GF-D8 (cell line): ENCODE data around the gene GULP1.
"Not testable (repeated sequence)": the region's sequence is repeated elsewhere in the genome, so short reads cannot be mapped to it uniquely, and the experiment has no call there.

Experiments
- DNase-seq: peaks from one replicate; lab custom pipeline; 2025; lab: John Stamatoyannopoulos, UW

The GULP1 gene

DNA sequence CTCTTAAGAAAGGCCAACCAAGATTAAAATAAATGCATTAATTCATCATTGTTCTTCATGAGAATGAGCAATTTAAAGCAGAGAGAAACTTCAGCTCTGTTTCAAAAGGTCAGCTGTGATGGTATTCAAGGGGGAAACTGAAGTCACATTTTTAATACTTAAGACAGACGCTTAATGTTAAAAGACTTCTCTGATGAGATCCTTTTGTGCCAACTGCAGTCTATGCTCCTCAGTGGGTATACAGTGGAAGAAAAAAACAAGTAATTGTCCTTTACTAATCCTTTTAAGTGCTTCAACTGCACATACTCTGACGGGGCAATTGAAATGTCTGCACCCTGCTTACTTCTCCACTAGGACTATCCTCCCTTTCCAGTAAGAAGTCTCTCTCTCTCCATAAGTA, 309.7 kb downstream of the GULP1 start:
- DNase-seq: no peak

DNA sequence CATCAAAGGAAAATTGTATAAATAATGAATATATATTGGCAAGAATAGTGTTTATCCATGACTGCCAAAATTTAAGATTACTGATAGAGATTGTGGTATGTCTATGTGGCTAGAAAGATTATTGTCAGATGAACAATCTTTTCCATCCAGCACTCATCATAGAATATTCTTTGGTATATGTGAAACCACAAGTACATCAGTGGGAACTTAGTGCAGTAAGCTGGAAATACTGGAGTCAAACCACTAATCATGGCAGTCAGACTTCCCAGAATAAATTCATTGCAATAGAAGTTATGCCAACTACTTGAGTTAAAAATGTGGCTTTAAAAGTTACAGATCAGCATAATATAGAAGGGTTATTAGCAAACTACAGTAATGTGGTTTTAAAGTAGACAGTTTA, 310.3 kb downstream of the GULP1 start:
- DNase-seq: no peak

- DNase-seq: no peak
These were observed 312.9 kb downstream of the GULP1 start for GRCh38 chr2:188604579-188604978.

GRCh38 chr2:188605609-188606584, 314.2 kb downstream of the GULP1 start:
- not testable (repeated sequence) for DNase-seq

DNA sequence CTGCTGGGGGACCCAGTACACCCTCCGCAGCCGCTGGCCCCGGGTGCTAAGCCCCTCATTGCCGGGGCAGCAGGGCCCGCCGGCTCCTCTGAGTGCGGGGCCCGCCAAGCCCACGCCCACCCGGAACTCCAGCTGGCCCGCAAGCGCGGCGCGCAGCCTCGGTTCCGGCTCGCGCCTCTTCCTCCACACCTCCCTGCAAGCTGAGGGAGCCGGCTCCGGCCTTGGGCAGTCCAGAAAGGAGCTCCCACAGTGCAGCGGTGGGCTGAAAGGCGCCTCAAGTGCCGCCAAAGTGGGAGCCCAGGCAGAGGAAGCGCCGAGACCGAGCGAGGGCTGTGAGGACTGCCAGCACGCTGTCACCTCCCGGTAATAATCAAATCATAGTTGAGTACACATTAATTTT, 314.9 kb downstream of the GULP1 start:
- not testable (repeated sequence) for DNase-seq

DNA sequence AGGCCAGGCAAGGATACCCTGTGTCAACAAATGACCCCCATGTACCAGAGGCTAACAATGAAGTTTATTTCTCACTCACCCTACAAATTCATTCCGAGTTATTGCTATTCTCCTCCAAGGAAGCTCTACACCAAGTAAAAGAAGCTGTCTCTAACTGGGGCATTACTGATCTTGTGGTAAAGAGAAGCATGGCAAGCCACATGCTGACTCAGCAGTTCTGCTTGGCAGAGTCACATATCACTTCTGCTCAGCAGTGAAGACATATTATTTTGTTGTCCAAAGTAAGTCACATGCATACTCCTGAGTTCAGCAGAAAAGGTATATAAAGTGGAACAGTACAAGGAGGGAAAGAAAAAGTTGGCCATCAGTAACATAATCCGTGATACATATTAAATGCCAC, 315.8 kb downstream of the GULP1 start:
- no peak for DNase-seq

DNA sequence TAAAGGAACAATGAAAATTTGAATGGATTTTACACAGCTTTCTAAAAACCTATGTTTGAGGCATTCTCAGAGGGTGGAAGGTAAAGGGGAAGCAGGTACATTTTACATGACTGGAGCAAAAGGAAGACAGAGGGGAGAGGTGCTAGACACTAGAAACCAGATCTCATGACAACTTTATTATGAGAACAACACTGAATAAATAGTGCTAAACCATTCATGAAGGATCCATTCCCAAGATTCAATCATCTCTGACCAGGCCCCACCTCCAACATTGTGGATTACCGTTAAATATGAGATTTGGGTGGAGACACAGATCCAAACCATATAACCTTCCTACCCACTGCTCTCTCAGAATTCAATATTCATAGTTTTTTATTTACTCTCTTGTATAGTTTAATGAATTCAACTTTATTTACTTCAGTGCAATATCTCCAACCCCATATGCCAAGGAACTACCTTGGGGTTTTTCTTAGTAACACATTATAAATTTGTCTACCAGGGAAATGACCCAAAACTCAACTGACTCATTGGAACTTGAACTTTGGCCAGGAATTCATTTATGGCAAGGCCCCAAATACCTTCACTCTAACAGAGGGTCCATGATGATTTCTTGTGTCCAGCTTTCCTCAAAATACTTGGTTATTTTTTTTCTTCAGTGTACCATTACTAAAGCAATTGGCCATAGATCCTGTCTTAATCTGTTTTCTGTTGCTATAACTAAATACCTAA, 317.8 kb downstream of the GULP1 start:
- DNase-seq: no peak

DNA sequence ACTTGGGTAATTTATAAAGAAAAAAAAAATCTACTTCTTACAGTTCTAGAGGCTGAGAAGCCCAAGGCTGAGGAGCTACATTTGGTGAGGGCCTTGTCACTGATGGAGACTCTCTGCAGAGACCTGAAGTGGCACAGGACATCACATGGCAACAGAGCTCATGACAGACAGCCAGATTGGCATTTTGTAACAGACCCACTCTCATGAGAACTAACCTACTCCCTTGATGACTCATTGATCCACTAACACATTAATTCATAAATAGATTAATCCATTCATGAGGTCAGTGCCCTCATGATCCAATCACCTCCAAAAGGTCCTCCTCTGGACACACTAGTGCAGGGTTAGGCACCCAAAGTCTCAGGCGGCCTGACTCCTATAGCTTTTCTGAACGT, 318.4 kb downstream of the GULP1 start:
- DNase-seq: no peak

GRCh38 chr2:188610827-188611226, 319.2 kb downstream of the GULP1 start:
- no peak for DNase-seq

DNA sequence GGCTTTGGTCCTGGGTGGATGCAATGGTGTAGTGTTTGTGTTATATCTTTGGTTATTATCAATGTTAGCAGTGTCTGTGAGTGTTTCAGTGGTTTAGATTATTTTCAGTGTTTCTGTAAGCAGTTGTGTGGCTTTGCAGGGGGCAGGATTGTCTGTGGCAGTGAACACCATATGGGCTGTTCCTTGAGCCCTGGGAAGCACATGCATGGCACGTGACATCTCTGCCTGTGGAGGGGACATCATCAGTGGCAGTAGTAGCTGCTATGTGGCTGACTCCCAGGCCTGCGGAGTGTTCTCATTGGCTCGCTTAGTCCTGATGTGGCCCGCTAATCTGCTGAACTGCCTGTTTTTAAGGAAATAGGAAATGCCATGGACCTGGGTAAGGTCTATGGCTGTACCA, 327.5 kb downstream of the GULP1 start:
- no peak for DNase-seq

- no peak for DNase-seq
These were observed 329.2 kb downstream of the GULP1 start for GRCh38 chr2:188620916-188621315.

GRCh38 chr2:188622601-188623260, 331.1 kb downstream of the GULP1 start:
- DNase-seq: no peak

GRCh38 chr2:188623995-188624643, 332.4 kb downstream of the GULP1 start:
- DNase-seq: no peak

DNA sequence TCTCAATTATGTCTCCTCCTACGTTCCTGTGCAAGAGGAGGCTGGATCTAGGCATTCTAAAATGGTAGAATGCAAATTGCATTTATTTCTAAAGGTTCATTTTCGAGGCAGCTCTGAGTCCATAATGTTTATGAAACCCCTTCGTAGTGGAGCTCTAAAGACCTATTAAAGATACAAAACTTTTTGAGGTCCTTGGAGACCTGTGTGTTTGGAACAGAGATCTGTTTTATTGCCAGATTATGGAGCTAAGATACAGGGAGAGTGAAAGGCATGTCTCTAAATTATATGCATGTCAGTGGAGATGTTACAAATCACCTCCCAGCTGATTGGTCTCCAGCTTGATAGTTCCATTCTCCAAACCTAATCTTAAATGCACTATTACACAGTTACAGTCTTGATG, 335.8 kb downstream of the GULP1 start:
- DNase-seq: no peak

GRCh38 chr2:188628989-188629752, 337.5 kb downstream of the GULP1 start:
- DNase-seq: no peak

- no peak for DNase-seq
These were observed 338.3 kb downstream of the GULP1 start for GRCh38 chr2:188629753-188630527.

DNA sequence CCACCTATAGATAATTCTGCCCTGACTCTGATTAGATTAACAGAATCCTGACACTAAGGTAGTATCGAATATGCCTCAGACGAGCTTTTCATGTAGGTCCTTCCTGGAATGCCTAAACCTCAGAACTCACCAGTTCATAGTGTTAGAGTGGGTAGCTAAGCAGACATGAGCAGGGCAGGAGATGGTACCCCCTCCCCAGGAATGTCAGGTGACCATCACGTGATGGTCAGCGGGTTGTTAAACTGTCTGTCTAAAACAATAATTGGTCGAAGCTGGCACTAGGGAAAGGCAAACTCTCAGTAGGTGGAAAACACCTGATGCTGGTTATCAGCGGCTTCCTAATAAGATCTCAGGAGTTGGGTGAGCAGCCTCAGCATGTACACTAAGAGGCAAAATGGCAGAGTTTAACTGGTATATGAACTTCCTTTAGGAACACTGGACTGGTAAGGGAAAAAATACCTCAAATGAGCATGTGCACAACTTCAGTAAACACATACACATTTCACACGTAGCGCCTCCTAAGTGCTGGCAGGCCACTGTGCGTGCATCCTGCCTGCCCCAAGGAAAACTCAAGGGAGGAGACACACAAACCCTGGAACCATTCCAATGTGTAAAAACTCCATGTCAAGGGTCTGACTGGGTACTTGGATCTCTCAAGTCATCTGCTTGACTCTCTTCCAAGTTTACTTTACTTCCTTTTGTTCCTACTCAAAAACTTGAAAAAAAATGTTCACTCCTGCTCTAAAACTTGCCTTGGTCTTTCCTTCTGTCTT, 339.5 kb downstream of the GULP1 start:
- DNase-seq: no peak

GRCh38 chr2:188634656-188635055, 343.0 kb downstream of the GULP1 start:
- DNase-seq: no peak
